Endodermal cell (in vitro differentiated cells): ENCODE results near the gene AKAP8. TPM values are rescaled to one million over a fixed set of nuclear protein-coding genes. Genes with fewer than 3 reads are reported as not detected.

Source experiments
- DNase-seq: peaks from one replicate; pipeline ENCODE4 v3.0.0-alpha.2; 2017
- H3K27ac ChIP-seq: 2 replicates; pipeline ENCODE4 v1.5.1; 2013; ENCODE audit warnings: mild to moderate bottlenecking, low read depth, low read length, moderate library complexity
- H3K27me3 ChIP-seq: 2 replicates; pipeline ENCODE4 v1.6.1; 2013; ENCODE audit warnings: mild to moderate bottlenecking, low read length, moderate library complexity; ENCODE audit not compliant: insufficient read depth, control insufficient read depth, poor library complexity, severe bottlenecking
- H3K36me3 ChIP-seq: 2 replicates; pipeline ENCODE4 v1.7.0; 2013; ENCODE audit warnings: mild to moderate bottlenecking, low read length, moderate library complexity; ENCODE audit not compliant: control insufficient read depth, insufficient read depth
- H3K4me1 ChIP-seq: one replicate; pipeline ENCODE4 v1.7.0; 2013; ENCODE audit warnings: low read length; ENCODE audit not compliant: control insufficient read depth, insufficient read depth
- H3K4me3 ChIP-seq: 2 replicates; pipeline ENCODE4 v1.5.1; 2013; ENCODE audit warnings: mild to moderate bottlenecking, low read length, moderate library complexity
- H3K9ac ChIP-seq: 2 replicates; pipeline ENCODE4 v1.6.1; 2013; ENCODE audit warnings: mild to moderate bottlenecking, low read length, moderate library complexity; ENCODE audit not compliant: poor library complexity, severe bottlenecking; ENCODE audit errors: extremely low read depth
- H3K9me3 ChIP-seq: 2 replicates; pipeline ENCODE4 v1.6.1; 2013; ENCODE audit warnings: mild to moderate bottlenecking, low read length, moderate library complexity; ENCODE audit not compliant: control insufficient read depth
- H3K27ac Mint-ChIP-seq: 2 replicates; pipeline ENCODE4 v1.8.0; 2020; ENCODE audit warnings: mixed read lengths
- H3K27me3 Mint-ChIP-seq: 2 replicates; pipeline ENCODE4 v1.8.0; 2021; ENCODE audit warnings: mild to moderate bottlenecking, mixed read lengths; ENCODE audit not compliant: insufficient read depth
- H3K36me3 Mint-ChIP-seq: 2 replicates; pipeline ENCODE4 v1.8.0; 2020; ENCODE audit warnings: low read depth, mixed read lengths
- H3K4me1 Mint-ChIP-seq: 2 replicates; pipeline ENCODE4 v1.8.0; 2020; ENCODE audit warnings: mixed read lengths
- H3K4me3 Mint-ChIP-seq: 2 replicates; pipeline ENCODE4 v1.8.0; 2020; ENCODE audit warnings: mild to moderate bottlenecking, moderate library complexity, mixed read lengths
- H3K9me3 Mint-ChIP-seq: 2 replicates; pipeline ENCODE4 v1.8.0; 2020; ENCODE audit warnings: mild to moderate bottlenecking, mixed read lengths
- WGBS, 2 experiments: methylation state at CpG; one replicate each; pipeline versions ENCODE4 v1.1.5 to v1.1.7; 2013; ENCODE audit warnings: missing lambda C conversion rate in 2 of 2, mixed read lengths in 1 of 2; ENCODE audit not compliant: insufficient coverage in 1 of 2, insufficient read length in 1 of 2; 5-methylcytosine and 5-hydroxymethylcytosine counted together
- total RNA-seq, 2 donors: library from RNA; stranded (reverse); fragmentation: NEBNext Ultra II Directional in 1 of 2; extraction: Animal tissue kit (Norgen Biotek cat#: 25700) in 1 of 2; gene quantifications; 2 replicates in 1 of 2; 3 replicates in 1 of 2; pipeline ENCODE4 v1.2.1, GENCODE V29; 2021
- TF ChIP-seq, protein P1 (sequence below): fragments of 200-600 bp; sonication (generic); conservative IDR thresholded peaks from 2 replicates; pipeline ENCODE4 v1.5.0; 2021; ENCODE audit warnings: antibody characterized with exemption, mild to moderate bottlenecking

Gene AKAP8
- total RNA-seq, 2 donors from 2014 or later, result 34.9 to 39.6 TPM

DNA sequence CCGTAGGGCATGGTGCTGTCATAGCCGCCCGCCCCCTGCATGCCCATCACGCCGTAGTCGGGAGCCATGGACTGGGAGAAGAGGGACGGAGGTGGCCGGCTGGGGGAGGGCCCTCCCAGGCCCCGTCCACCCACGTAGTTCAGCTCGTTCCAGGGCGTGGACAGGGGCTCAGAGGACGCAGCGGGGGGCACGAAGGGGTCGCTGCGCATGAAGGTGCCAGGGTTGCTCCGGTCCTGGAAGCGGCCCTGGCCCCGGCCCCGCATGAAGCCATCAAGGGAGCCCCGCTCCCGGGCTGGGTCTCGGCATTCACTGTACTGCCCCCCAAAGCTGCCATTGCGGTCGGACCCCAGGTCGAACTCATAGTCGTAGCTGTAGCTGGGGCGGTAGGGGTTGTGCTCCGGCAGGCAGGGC, 6.7 kb downstream of the AKAP8 start:
- Histone ChIP-seq H3K9me3 (no peaks in the 10 kb centered on the region), H3K4me1 (no peaks in the 10 kb centered on the region), H3K36me3 (peaks cover 46% of the 10 kb centered on the region), H3K4me3 (no peak overlapping the region), H3K27ac (no peak overlapping the region), H3K27me3 (no peaks in the 10 kb centered on the region), H3K9ac (no peak overlapping the region)
- peaks cover 10% of the 10 kb centered on the region for H3K4me1 Mint-ChIP-seq
- no peak for DNase-seq
- no peaks in the 10 kb centered on the region for H3K9me3 Mint-ChIP-seq
- no peaks in the 10 kb centered on the region for H3K27me3 Mint-ChIP-seq
- 95 to 96% methylated on average over 18 to 30 of the region's 30 CpGs for WGBS, 2 experiments
- TF ChIP-seq, protein P1, sequence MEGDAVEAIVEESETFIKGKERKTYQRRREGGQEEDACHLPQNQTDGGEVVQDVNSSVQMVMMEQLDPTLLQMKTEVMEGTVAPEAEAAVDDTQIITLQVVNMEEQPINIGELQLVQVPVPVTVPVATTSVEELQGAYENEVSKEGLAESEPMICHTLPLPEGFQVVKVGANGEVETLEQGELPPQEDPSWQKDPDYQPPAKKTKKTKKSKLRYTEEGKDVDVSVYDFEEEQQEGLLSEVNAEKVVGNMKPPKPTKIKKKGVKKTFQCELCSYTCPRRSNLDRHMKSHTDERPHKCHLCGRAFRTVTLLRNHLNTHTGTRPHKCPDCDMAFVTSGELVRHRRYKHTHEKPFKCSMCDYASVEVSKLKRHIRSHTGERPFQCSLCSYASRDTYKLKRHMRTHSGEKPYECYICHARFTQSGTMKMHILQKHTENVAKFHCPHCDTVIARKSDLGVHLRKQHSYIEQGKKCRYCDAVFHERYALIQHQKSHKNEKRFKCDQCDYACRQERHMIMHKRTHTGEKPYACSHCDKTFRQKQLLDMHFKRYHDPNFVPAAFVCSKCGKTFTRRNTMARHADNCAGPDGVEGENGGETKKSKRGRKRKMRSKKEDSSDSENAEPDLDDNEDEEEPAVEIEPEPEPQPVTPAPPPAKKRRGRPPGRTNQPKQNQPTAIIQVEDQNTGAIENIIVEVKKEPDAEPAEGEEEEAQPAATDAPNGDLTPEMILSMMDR, result no peak
- H3K27ac Mint-ChIP-seq, result no peak overlapping the region
- H3K36me3 Mint-ChIP-seq, result peaks cover 56% of the 10 kb centered on the region
- no peak overlapping the region for H3K4me3 Mint-ChIP-seq

DNA sequence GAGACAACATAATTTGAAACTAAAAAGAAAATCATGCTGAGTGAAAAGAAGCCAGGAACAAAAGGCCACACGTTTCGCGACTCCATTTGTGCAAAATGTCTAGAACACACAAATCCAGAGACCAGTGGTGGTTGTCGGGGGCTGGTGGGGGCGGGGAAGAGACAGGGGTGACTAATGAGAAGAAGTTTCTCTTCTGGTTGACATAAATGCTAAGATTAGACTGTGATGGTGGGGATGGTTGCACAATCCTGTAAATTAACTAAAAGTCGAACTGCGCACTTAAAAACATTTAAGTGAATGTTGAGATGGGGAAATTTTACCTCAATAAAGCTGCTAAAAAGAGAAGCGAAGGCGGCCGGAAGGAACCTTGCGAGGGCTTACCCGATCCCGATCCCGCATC, 7.1 kb downstream of the AKAP8 start:
- 97% methylated on average over 14 of the region's 14 CpGs for WGBS, 2 experiments

DNA sequence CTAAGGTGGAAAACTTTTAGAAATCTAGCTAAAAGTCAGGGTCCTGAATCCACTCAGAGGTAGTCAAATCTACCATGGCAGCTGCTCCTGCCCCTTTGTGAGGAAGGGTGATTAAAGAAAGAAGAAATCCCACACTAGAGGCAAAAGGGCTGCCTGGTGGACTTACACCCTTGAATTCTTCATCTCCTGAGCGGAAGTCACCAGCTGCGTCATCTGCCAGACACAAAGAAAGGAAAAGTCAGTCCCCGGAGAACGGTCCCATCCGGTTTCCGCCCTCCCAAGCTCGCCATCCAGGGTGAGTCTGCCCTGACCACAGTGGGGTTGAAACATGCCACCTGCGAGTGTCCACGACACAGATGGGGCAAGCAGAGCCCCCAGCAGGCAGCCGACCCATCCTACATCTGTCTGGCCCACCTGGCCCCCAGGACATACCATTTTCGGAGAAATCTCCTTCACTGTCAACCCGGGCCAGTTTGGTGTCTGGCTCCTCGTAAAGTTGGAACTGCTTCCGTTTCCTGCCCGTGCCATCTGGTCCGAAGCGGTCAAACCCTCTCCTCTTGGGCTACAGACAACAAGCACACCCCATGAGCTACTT, 7.7 kb downstream of the AKAP8 start:
- H3K9me3 Mint-ChIP-seq, result no peaks in the 10 kb centered on the region
- no peak for DNase-seq
- H3K4me3 Mint-ChIP-seq, result no peak overlapping the region
- no peaks in the 10 kb centered on the region for H3K27me3 Mint-ChIP-seq
- H3K9me3 ChIP-seq, result no peaks in the 10 kb centered on the region
- H3K4me1 ChIP-seq, result no peaks in the 10 kb centered on the region
- no peak overlapping the region for H3K27ac ChIP-seq
- no peak overlapping the region for H3K4me3 ChIP-seq
- peaks cover 3% of the 10 kb centered on the region for H3K4me1 Mint-ChIP-seq
- peaks cover 56% of the 10 kb centered on the region for H3K36me3 ChIP-seq
- peak overlapping the region; percentile 21 for H3K27ac Mint-ChIP-seq
- 93 to 99% methylated on average over 13 to 17 of the region's 17 CpGs for WGBS, 2 experiments
- peaks cover 63% of the 10 kb centered on the region for H3K36me3 Mint-ChIP-seq
- TF ChIP-seq, protein P1, result no peak
- no peaks in the 10 kb centered on the region for H3K27me3 ChIP-seq
- H3K9ac ChIP-seq, result no peak overlapping the region

More for the DNA sequence above, 7.1 kb downstream of the AKAP8 start:
- Mint-ChIP-seq H3K27ac (peak overlapping the region; percentile 21), H3K27me3 (no peaks in the 10 kb centered on the region), H3K9me3 (no peaks in the 10 kb centered on the region), H3K36me3 (peaks cover 60% of the 10 kb centered on the region), H3K4me3 (no peak overlapping the region), H3K4me1 (peaks cover 6% of the 10 kb centered on the region)
- no peak for DNase-seq
- TF ChIP-seq, protein P1, result no peak
- H3K4me3 ChIP-seq, result no peak overlapping the region
- H3K9me3 ChIP-seq, result no peaks in the 10 kb centered on the region
- peaks cover 50% of the 10 kb centered on the region for H3K36me3 ChIP-seq
- no peaks in the 10 kb centered on the region for H3K27me3 ChIP-seq
- no peaks in the 10 kb centered on the region for H3K4me1 ChIP-seq
- H3K27ac ChIP-seq, result no peak overlapping the region
- no peak overlapping the region for H3K9ac ChIP-seq
